GF-D8 (cell line): ENCODE data around the gene CDH4.

ENCODE experiments used
- DNase-seq: peaks from one replicate; lab custom pipeline; 2025; lab: John Stamatoyannopoulos, UW

CDH4 gene

GRCh38 chr20:61767761-61768494, 515.9 kb downstream of the CDH4 start:
- DNase-seq = no peak

- no peak for DNase-seq
These were observed 516.7 kb downstream of the CDH4 start for GRCh38 chr20:61768571-61769285.

DNA sequence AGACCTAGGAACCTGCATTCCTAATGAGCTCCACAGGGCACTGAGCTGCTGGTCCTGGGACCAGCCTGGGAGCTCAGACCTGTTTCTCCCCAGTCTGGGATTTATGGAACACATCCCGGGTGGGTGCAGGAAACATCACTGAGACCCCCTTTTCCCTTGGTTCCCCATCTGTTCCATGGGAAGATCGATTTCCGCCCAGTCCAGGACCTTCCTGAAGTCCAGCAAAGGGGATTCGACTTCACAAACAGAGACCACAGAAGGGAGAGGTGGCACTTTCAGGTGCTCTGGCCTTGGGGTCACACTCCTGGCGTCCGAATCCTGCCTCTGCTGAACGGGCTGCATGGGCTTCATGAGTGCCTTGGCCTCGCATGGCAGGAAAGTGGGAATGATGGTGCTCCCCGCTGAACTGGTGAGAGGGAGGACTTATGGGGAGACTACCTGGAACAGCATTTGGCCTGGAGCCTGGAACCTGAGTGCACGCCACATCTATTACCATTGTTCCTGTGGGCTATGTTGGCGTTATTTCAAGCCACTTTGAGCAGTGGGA, 517.3 kb downstream of the CDH4 start:
- DNase-seq = no peak

DNA sequence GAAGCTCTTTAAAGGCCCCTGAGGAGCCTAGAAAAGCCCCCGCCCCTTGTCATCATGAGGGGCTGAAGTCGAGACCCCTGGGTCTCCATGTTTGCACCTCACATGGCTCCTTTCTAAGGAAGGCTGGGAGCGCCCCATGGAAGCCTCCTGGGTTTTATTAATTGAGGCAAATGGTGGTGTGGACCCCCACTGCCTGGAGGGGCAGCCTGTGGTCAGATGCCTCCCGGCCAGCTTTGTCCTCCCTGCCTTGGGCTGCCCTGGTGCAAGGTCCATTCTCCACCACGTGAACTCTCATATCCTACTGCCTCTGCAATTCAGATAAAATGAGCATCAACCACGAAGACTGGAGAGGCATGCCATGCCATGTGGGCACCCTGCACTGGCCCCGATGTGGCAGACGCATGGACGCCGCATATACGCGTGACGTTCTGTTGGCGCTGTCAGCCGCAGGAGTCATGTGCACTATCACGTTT, 518.1 kb downstream of the CDH4 start:
- DNase-seq = no peak

DNA sequence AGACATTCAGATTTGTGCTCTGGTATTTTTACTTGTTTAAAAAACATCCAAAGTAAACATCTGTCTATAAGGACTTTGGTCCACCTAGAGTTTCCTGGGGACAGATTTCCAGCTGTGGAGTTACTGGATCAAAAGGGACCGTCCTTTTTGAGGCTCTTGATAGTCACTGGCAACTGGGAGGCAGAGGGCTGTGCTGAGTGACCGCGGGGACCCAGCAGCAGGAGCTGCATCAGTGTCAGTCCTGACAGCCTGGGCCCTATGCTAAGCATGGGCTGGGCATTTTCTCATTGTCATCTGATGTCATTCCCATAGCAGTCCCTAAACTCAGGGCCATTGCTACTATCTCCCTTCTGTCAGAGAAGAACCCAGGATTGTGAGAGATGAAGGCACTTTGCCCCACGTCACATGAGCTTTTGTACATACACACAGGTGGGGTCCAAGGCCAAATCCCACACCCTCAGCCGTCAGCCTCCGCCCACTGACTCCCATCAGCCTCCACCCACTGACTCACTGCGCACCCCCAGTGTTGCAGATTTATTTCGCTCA, 519.8 kb downstream of the CDH4 start:
- DNase-seq = no peak

- DNase-seq = no peak
These were observed 521.0 kb downstream of the CDH4 start for GRCh38 chr20:61772828-61773631.

DNA sequence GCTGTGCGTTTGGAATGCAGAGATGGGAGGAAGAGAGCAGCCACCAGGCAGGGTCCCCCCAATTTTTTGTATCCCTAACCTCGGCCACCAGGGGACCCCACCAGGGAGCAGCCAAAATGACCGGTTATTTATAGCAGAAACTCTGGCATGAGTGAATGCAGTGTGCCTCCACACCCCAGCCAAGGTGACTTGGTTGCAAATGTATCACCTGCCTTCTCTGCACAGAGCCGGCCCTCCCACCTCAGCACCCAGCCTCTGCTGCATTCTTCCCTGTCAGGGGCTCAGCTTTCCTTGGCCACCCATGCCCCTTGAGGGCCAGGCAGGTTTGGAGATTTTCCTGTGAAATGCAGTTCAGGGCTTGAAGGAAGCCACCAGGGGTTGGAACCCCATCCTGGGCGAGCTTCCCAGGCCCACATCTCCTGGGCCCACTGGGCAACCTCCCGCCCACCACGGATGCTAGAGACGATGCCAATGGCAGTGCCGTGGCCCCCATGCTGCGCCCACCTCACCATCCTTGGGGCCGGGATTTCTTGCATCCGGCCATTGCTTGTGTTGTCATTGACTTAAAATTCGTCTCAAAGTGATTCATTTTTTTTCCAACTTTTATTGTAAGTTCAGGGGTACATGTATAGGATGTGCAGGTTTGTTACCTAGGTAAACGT, 522.0 kb downstream of the CDH4 start:
- no peak for DNase-seq

DNA sequence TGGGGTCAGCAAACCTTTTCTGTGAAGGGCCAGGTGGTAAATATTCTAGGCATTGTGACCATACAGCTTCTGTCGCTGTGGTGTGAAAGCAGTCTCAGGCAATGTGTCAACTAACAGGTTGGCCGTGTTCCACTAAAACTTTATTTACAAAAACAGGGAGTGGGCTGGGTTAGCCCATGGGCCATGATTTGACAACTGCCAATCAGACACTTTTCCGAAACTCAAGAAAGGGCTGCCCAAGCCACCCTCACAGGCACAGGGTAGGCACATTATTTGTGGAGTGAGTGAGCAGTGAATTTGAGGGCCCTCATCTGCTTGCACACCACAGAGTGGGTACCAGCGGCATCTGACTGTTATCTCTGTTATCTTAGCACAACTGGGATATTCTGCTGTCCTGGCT, 523.4 kb downstream of the CDH4 start:
- DNase-seq = no peak

DNA sequence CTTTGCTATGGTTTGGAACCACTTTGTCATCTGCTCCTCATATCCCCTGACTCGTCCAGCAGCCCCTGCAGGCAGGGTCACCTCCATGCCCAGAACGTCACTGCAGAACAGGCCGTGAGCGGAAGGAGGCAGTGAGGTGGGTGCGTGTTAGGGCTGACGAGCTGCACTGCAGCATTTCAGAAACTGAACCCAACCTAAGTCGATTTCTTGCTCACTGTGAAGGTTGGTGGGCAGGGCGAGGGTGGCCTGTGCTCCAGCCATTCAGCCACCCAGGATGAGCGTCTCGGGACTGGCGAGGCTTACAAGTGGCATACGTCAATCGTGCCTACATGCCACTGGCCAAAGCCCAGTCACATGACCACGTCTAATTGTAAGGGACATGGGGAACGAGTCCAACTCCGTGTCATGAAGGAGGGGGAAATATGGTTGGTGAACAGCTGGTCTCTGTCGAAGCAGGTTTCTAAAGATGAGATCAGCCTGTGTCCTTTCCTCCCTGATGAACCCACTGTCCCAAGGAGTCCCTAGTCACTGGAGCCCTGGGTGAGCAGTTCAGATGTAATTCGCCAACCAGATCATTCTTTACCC, 524.5 kb downstream of the CDH4 start:
- no peak for DNase-seq

DNA sequence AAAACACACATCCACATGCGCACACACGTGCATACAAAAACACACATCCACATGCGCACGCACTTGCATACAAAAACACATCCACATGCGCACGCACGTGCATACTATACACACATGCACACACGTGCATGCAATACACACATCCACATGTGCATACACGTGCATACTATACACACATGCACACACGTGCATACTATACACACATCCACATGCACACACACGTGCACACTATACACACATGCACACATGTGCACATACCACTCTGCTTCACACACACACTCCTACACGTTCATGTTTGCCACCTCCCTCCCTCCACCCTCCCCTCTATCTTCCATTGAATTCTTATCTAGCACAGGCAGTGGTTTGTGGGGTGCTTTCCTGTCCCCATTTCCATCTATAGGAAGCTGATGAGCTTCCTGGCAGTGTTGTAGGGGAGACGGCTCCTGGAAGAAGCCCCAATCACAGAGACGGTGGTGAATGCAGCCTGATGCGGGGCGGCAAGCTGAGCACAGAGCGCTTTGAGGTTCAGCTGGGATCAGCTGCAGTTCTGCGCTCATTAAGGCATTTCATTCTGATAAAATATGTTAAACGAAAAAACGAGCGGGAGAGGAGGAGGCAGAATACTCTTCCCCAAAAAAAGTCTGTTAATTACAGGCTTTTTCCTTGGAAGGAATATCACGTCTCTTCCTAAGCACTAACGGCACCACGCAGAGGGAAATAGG, 525.9 kb downstream of the CDH4 start:
- no peak for DNase-seq

- no peak for DNase-seq
These were observed 526.4 kb downstream of the CDH4 start for GRCh38 chr20:61778495-61778863.

- no peak for DNase-seq
These were observed 527.3 kb downstream of the CDH4 start for GRCh38 chr20:61779176-61779965.

- no peak for DNase-seq
These were observed 528.0 kb downstream of the CDH4 start for GRCh38 chr20:61780066-61780465.

- DNase-seq = no peak
These were observed 532.9 kb downstream of the CDH4 start for GRCh38 chr20:61784801-61785566.

GRCh38 chr20:61785567-61785816, 533.4 kb downstream of the CDH4 start:
- no peak for DNase-seq

DNA sequence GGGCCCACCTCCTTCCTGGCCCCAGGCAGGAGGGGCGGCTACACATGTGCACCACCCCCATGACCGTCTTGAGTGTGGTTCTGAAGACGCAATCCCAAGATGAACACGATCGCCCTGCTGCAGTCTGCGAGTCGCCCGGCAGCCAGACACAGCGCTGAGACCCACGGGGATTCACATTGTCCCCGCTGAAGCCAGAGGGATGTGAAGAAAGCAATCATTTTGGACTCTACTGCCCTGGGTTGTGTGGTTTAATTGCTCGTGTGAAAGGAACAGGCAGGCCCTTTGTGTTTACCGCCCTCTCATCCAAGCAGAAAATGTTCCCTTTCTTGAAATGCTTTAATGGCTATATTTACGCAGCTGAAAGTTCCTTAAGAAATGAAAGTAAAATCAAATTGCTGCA, 534.2 kb downstream of the CDH4 start:
- no peak for DNase-seq

DNA sequence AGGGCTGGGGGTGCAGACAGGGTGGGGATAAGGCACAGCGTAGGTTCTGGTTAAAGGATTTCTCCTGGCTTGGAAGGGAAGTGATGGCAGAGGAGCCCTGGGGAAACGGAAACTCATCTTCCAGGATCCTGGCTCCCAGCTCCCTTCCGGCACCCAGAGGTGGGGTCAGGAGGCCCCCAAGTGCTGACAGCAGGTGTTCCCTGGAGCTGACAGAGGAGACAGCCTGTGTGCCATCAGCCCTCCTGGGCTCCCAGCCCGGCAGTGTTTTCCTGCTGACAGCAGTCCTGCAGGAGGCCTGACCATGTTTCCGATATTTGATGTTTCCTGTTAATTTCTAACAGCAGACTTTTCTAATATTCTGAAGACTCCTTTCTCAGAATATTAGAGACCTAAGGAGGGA, 536.3 kb downstream of the CDH4 start:
- no peak for DNase-seq

DNA sequence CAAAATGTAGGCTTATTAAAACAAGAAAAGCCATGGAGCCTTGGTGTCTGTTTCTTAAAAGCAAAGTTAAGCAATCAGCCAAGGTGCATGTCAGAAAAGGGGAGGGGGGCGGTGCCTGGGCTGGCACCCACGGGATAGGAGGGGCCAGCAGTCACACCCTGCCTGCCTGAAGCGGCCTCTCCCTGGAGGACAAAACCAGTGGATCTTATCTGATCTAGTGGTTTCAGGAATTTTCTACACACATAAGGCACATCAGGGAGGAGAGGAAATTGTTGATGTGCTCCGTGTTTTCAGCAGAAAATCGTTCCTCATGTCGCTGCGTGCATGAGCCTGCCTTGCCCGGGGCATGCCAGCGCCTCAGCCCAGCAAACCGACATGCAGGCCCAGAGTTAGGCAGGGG, 537.3 kb downstream of the CDH4 start:
- DNase-seq = no peak

- DNase-seq = no peak
These were observed 538.2 kb downstream of the CDH4 start for GRCh38 chr20:61790116-61790827.
